ENCODE results near the gene PCCA. TPM values are rescaled to one million over a fixed set of nuclear protein-coding genes. Genes with fewer than 3 reads are reported as not detected.

Gene PCCA
- total RNA-seq, 1 donor from 2014 or later, result 200 TPM

- no peak for DNase-seq
Measured at GRCh38 chr13:100473087-100473486, 384.2 kb downstream of the PCCA start.

DNA sequence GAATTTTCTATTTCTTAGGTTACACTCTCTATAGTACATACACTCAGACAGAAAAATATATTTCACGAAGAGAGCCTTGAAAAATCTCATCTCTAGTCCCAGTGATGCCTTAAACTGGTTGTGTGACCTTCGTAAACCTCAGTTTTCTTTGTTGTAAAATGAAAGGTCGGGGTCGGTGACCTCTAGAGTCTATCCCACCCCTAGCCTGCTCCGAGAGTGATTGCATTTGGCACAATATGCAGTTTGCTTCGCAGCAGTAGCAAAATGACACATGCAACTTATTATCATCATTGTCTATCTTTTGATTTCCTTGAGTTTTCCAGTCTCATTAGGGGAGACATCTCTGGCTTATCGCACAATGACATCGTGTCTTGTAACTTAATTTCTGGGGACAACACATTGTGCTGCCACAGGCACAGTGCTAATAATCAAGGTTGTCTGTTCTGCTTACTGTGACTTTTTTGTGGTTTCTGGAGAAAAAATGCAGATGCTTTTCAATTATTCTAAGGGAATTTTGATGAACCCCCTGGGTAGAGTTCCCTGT is 384.7 kb downstream of the PCCA start:
- no peak for DNase-seq

GRCh38 chr13:100476963-100477362 is 388.1 kb downstream of the PCCA start:
- DNase-seq, result no peak

GRCh38 chr13:100478107-100478809 is 389.4 kb downstream of the PCCA start:
- no peak for DNase-seq

- DNase-seq, result no peak
Measured at GRCh38 chr13:100480676-100481075, 391.8 kb downstream of the PCCA start.

GRCh38 chr13:100483139-100483538 is 394.2 kb downstream of the PCCA start:
- no peak for DNase-seq

DNA sequence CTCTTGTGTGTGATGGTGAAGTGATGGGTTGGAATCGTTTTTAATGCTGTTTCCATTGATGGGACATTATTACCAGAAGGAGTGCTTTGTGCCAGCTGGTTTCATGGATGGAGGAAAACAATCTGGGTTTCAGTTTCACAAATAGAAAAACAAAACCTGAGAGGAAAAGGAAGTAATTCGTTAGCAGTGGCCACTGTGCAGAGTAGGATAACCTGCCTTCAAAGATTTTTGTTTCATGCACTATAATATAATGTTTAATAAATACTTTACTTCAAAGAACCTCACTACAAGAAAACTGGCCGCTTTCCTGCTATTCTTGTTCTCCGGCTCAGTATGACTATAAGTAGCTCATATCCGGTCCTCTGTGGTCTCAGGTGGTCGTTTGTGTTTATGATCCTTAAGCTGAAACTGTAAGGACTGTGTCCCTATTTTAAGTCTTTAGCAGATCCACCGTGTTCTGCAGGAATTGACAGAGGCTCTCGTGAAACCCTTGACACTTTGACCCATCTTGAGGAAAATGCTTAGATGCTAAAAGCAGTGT is 395.0 kb downstream of the PCCA start:
- no peak for DNase-seq

GRCh38 chr13:100484702-100485101 is 395.8 kb downstream of the PCCA start:
- no peak for DNase-seq

GRCh38 chr13:100485265-100485664 is 396.4 kb downstream of the PCCA start:
- DNase-seq, result no peak

- DNase-seq, result no peak
Measured at GRCh38 chr13:100490692-100491091, 401.8 kb downstream of the PCCA start.

GRCh38 chr13:100491164-100491842 is 402.4 kb downstream of the PCCA start:
- no peak for DNase-seq

DNA sequence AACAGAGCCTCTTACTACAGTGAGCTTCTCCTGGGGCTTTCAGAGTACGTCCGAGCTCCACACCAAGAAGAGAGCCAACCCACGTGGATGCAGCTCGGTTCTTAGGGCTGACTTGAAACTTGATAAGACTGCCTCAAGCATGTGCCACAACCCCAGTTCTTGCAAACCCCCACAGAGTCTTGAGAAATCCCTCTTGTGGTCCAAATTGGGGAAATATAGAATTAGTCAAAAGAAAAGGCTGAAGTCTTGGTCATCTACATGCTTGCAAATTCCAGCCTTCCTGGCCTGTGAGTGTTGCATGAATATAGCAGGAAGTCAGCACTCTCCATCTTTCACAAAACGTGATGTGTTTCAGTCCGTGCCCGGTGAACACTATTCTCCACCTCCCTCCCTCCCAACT is 404.5 kb downstream of the PCCA start:
- no peak for DNase-seq

GRCh38 chr13:100495455-100495854 is 406.6 kb downstream of the PCCA start:
- DNase-seq, result no peak

DNA sequence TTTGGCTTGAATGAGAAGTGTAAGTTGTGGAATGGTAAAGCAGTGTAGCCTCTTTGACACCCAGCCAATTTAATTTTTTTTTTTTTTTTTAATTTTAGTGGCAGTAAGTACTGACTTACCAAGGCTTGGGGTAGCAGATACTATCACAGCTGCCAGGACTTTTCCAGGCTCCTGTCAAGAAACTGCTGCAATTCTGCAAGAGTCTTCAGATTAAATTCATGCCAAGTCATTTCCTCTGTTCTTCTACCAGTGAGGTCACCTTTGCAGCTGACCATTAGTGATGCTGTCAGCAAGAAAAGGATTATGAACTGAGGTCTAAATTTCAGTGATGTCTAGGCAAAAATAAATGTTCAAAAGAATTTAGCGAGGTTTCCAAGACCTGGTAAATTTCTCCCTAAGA is 408.5 kb downstream of the PCCA start:
- no peak for DNase-seq

GRCh38 chr13:100502446-100502845 is 413.6 kb downstream of the PCCA start:
- DNase-seq, result no peak

DNA sequence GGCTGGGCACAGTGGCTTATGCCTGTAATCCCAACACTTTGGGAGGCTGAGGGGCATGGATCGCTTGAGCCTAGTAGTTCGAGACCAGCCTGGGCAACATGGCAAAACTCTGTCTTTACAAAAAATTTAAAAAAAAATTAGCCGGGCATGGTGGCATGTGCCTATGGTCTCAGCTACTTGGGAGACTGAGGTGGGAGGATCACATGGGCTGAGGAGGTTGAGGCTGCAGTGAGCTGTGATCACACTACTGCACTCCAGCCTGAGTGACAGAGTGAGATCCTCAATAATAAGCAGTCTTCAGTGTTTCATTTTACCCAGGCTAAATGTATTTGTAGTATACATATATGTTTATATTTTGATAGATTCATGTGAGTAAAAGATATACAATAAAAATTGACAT is 414.7 kb downstream of the PCCA start:
- no peak for DNase-seq

DNA sequence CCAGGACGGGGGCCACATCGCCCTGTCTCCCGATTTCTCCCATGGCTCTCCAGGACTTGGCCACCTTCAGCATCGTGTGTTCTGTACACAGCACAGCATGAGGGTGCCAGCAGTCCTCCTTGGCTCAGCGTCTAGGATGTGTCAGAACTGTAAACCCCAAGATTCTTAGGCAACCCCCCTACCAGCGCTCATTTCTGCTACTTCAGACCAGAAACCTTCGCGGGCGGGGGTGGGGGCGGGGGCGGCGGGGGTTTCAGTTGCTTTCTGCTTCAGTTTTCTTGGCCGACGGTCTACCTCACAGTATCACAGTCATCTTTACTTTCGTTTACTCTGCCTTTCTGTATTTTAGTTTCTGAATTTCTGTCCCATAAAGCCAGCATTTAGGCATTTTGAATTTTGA is 417.3 kb downstream of the PCCA start:
- DNase-seq, result no peak

GRCh38 chr13:100506600-100507422 is 417.9 kb downstream of the PCCA start:
- no peak for DNase-seq

DNA sequence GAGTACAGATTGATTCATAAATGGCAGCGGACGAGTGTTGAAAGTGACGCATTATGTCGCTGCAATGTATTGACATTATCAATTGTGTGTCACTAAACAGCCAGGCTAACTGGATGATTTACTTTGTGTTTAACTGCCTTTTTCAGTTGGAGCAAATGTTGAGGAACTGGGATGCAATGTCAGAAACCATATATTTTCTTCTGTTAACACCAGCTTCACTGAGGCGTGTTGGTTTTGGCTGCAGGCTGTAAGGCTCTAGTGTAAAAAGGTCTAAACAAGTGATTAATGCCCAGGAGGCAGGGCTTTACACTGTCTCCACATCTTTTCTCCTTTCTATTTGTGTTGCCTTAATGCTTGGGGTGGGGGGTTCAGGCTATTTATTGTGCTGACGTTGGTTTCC is 419.6 kb downstream of the PCCA start:
- no peak for DNase-seq

- no peak for DNase-seq
Measured at GRCh38 chr13:100508996-100509395, 420.1 kb downstream of the PCCA start.

- DNase-seq, result no peak
Measured at GRCh38 chr13:100510208-100510957, 421.5 kb downstream of the PCCA start.

GRCh38 chr13:100511466-100511865 is 422.6 kb downstream of the PCCA start:
- no peak for DNase-seq
